Upper lobe of left lung (tissue), 4 donors: ENCODE data around the gene PCDHB2.

Source experiments
- CTCF ChIP-seq, 6 experiments: fragments of 450-650 bp in 4 of 6; fragments of 200-600 bp in 2 of 6; sonication (generic) in 2 of 6; IDR thresholded peaks; one replicate each; pipeline ENCODE4 v1.5.1; 2016 to 2019; ENCODE audit warnings: antibody characterized with exemption in 6 of 6
- POLR2AphosphoS5 ChIP-seq, 2 donors: sonication (generic); formaldehyde crosslinking; IDR thresholded peaks; one replicate each; pipeline ENCODE4 v1.5.1; 2017; ENCODE audit warnings: antibody characterized with exemption in 2 of 2

- no peak for TF ChIP-seq CTCF (IDR thresholded peaks at IDR 0.05)
- no peak for TF ChIP-seq POLR2AphosphoS5 (IDR thresholded peaks at IDR 0.05)
Measured at GRCh38 chr5:141077826-141078225, 16.6 kb upstream of the PCDHB2 start.
